HG02938 (cell line): ENCODE results near the gene FRMD4A.
"Not testable (repeated sequence)": the region's sequence is repeated elsewhere in the genome, so short reads cannot be mapped to it uniquely, and the experiment has no call there.

Experiments used
- ATAC-seq: cut with Tn5 transposase; IDR thresholded peaks from one replicate; pipeline ENCODE4 v1.9.1; 2021; ENCODE audit warnings: mild to moderate bottlenecking, moderate library complexity; ENCODE audit not compliant: unreplicated experiment

FRMD4A gene

GRCh38 chr10:14244147-14244546, 86.6 kb downstream of the FRMD4A start:
- no peak for ATAC-seq

GRCh38 chr10:14243221-14243620, 87.5 kb downstream of the FRMD4A start:
- ATAC-seq = no peak

- ATAC-seq = no peak
Measured at GRCh38 chr10:14241196-14241595, 89.5 kb downstream of the FRMD4A start.

GRCh38 chr10:14240253-14241189, 90.2 kb downstream of the FRMD4A start:
- no peak for ATAC-seq

- not testable (repeated sequence) for ATAC-seq
Measured at GRCh38 chr10:14238659-14239058, 92.1 kb downstream of the FRMD4A start.

- no peak for ATAC-seq
Measured at GRCh38 chr10:14236341-14236740, 94.4 kb downstream of the FRMD4A start.

- ATAC-seq = no peak
Measured at GRCh38 chr10:14235566-14236195, 95.0 kb downstream of the FRMD4A start.

- ATAC-seq = no peak
Measured at GRCh38 chr10:14233566-14233965, 97.2 kb downstream of the FRMD4A start.

- not testable (repeated sequence) for ATAC-seq
Measured at GRCh38 chr10:14228798-14229197, 101.9 kb downstream of the FRMD4A start.

- no peak for ATAC-seq
Measured at GRCh38 chr10:14225379-14225778, 105.3 kb downstream of the FRMD4A start.

GRCh38 chr10:14220026-14220425, 110.7 kb downstream of the FRMD4A start:
- no peak for ATAC-seq

- no peak for ATAC-seq
Measured at GRCh38 chr10:14219411-14219810, 111.3 kb downstream of the FRMD4A start.

GRCh38 chr10:14215641-14216040, 115.1 kb downstream of the FRMD4A start:
- ATAC-seq = no peak

- not testable (repeated sequence) for ATAC-seq
Measured at GRCh38 chr10:14213703-14214102, 117.0 kb downstream of the FRMD4A start.

GRCh38 chr10:14211610-14212009, 119.1 kb downstream of the FRMD4A start:
- ATAC-seq = no peak

- no peak for ATAC-seq
Measured at GRCh38 chr10:14208231-14208630, 122.5 kb downstream of the FRMD4A start.

- no peak for ATAC-seq
Measured at GRCh38 chr10:14205233-14205632, 125.5 kb downstream of the FRMD4A start.

- no peak for ATAC-seq
Measured at GRCh38 chr10:14200698-14201544, 129.8 kb downstream of the FRMD4A start.

GRCh38 chr10:14199098-14199497, 131.6 kb downstream of the FRMD4A start:
- ATAC-seq = not testable (repeated sequence)

- no peak for ATAC-seq
Measured at GRCh38 chr10:14198078-14198477, 132.6 kb downstream of the FRMD4A start.

- ATAC-seq = no peak
Measured at GRCh38 chr10:14196113-14196512, 134.6 kb downstream of the FRMD4A start.
